GM18868 (cell line): Measurements from ENCODE around the gene CCDC51.

Experiments used
- ATAC-seq: cut with Tn5 transposase; IDR thresholded peaks from one replicate; pipeline ENCODE4 v1.9.1; 2021; ENCODE audit warnings: mild to moderate bottlenecking, moderate library complexity; ENCODE audit not compliant: unreplicated experiment

The CCDC51 gene

GRCh38 chr3:48422272-48422671 lies 17.6 kb downstream of the CCDC51 start:
- no peak for ATAC-seq

DNA sequence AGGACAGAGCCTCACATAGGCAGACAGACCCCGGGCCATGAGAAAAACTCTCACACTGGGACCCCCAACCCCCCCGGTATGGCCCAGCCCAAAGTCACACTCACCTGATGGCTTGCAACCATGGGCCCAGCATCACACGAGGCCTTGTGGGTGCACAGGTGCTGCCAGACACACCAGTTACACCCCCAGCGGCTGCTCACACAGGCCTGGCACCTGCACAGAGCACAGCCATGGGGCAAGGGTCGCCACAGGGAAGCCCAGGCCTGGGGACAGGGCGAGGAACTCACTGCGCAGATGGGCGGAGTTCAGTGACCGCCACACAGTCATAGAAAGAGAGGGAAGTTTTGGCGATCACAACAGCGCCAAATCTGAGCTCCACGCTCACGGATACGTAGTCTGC lies 19.4 kb downstream of the CCDC51 start:
- ATAC-seq = no peak

DNA sequence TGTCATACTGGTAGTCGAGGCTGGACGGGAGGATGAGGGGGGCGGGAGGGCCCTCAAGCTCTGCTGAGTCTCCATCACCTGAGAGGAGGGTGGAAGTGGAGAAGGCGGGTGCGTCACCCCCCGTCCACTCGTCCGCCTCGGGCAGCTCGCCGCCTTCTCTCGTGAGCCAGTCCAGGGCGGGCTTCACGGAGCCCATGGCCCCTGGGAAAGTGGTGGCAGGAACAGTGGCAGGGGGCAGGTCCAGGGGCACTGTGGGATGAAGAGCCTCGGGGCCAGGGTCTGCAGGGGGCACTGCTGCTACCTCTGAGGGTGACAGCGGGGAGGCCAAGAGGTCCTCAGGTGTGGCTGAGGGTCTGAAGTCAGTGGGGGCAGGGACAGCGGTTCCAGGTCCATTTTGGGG lies 20.3 kb downstream of the CCDC51 start:
- ATAC-seq = no peak

- ATAC-seq = no peak
Measured at GRCh38 chr3:48419149-48419548, 20.8 kb downstream of the CCDC51 start.

GRCh38 chr3:48418651-48419050 lies 21.3 kb downstream of the CCDC51 start:
- no peak for ATAC-seq

DNA sequence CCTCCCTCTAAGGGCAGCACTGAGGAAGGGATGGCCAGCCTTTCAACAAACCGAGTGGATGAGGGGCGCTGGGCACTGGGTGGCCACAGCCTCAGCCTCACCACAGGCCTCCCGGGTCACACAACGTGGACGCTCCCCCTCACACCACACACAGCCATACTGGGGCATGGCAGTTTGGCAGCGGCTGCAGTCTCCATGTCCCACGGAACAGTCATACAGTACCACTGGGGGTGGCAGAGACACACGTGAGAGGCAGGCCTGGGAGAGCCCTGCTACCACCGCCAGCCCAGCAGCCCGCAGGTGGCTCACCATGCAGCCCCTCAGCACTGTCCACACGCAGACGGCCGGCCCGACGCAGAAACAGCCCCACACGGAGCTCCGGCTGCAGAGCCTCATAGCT lies 21.8 kb downstream of the CCDC51 start:
- no peak for ATAC-seq

- no peak for ATAC-seq
Measured at GRCh38 chr3:48417529-48418108, 22.3 kb downstream of the CCDC51 start.

DNA sequence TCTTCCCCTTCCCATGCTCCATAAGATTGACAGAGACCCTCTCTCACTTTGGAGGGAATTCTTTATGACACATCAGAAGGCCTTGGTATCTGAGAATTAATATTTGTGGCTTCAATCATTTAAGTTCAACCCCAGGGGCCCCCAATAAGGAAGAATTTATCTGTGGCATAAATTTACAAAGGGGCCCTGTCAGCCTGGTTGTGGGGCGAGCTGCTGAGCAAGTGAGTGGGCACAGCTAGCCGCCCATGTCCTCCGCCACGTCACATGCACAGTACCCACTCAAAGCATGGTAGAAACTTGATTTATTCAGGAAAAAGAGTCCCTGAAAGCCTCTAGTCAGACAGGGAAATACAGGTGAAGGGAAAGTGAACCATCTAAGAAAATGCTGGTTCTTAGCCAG lies 23.4 kb downstream of the CCDC51 start:
- no peak for ATAC-seq

GRCh38 chr3:48416091-48416505 lies 23.8 kb downstream of the CCDC51 start:
- no peak for ATAC-seq

DNA sequence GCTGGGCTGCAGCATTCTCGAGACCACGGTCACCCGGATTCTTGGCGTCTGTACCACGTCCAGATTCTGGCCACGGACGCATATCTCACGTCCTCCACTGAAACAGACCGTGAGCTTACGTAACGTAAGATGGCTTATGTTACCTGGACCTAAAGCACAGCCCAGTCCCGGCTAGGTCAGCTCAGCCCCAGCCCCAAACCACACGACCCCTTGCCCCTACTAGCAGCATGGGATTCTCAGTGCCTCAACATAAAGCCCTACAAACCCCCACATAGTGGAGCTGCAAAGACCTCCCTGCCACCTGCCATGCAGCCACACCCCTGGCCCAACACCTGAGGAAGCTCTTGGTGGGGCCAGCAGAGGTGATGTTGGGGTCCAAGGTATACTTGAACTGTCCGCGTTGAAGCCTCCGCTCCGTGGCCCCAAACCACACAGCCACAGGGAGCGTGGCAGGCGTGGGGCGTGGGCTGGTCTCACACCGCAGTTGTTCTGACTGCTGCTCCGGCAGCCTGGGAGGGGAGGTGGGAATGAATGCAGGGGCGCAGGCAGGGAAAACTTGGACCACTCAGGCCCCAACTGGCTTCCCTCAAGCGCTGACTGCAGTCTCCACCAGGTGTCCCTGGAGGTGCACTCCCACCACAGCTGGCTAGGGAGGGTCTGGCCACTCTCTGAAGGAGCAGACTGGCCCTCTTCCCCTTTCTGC lies 24.5 kb downstream of the CCDC51 start:
- no peak for ATAC-seq

GRCh38 chr3:48414376-48415250 lies 25.3 kb downstream of the CCDC51 start:
- ATAC-seq = no peak

DNA sequence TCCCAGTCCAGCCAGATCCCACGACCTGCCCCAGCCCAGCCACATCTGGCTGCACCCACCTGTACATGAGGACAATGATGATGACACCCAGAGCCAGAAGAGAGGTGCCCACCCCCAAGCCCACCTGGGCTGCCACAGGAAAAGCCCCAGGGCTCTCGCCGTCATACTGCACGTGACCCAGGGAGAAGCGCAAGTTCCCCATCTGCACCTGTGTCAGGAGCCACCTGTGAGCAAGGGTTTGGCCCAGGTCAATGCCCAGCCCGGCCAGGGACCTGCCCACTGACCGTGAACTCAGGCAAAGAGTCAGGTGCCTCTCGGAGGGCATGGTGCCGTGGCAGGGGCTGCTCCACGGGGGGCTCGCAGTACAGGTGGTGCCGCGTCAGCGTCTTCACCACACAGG lies 26.3 kb downstream of the CCDC51 start:
- no peak for ATAC-seq

GRCh38 chr3:48413086-48413485 lies 26.8 kb downstream of the CCDC51 start:
- ATAC-seq = no peak

DNA sequence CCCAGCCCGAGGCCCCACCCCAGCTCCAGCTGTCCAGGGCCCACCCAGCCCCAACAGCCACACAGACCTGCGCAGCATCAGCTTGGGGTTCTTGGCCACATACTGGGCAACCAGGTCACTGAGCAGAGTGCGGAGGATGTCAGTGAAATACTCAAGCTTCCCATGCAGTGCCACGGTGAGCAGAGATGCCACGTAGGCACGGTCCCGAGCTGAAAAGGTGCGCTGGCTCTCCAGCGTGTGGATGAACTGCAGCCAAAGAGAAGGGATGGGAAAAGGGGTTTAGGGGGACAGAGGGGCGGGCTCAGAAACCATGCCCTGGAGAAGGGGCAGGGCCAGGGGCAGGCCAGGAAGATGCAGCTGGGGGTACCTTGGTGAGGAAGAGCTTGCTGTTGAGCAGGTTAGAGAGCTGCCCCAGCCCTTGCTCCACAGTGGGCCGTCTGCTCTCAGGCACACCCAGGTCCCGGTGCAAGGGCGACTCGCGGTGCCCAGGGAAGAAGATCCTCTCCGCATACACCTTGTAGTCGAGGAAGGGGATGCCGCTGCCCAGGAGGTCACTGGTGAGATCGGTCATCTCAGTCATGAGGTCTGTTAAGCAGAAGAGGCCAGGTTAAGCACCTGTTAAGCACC lies 27.4 kb downstream of the CCDC51 start:
- ATAC-seq = no peak

DNA sequence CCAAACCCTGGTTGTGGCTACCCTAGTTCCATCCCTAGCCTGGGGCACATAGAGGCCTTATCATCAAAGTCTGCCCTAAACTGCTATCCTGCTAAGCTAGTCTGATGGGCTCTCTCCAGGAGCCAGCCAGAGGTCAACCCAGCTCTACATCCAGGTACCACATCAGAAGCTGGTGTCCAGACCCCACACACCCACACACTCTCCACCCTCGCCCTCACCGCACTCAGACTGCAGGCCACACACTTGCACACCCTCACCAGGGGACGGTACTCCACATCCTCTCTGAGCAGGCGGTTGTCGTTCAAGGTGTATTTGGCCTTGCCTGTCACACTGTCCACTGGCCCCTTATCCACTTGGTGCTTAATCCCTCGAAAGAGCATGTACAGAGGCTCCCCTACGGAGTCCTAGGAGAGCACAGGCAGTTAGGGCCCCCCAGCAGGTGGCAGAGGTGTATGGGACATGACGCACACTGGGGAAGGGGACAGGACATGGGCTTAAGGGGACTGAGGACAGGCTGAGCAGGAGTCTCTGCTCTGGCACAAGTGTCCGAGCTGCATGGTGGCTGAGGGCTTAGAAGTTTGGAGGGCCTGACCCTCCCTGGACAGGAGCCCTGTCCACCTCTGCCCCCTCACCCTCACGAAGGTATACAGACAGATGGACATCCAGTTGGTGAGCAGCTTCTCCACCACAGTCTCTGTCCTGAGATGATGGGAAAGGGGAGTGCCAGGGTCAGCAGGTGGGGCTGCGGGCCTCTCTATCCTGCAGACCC lies 28.1 kb downstream of the CCDC51 start:
- ATAC-seq = no peak

DNA sequence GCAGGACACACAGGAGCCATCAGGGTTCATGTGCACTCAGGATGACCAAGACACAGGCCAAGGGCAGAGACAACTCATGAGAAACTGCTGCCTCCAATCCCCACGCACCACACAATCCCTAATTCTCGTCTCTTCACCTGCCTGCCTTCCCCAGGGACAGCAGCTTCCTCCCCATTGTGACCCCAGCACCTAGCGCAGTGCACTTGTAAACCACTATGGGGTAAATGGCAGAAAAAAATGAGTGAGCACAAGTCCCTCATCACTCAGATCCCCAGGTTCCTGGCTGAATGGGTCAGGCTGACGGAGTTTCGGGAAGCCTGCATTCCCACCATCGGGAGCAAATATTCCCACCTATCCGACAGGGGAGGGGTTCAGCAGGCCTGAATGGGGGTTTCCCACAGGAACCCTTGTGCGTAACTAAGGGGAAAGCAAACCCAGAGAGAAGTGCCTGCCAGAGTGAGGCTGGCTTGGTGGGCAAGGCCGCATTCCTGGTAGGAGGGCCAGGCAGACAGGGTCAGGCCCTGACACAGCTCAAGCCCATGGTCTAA lies 28.8 kb downstream of the CCDC51 start:
- ATAC-seq = no peak

GRCh38 chr3:48410205-48411040 lies 29.5 kb downstream of the CCDC51 start:
- ATAC-seq = no peak

DNA sequence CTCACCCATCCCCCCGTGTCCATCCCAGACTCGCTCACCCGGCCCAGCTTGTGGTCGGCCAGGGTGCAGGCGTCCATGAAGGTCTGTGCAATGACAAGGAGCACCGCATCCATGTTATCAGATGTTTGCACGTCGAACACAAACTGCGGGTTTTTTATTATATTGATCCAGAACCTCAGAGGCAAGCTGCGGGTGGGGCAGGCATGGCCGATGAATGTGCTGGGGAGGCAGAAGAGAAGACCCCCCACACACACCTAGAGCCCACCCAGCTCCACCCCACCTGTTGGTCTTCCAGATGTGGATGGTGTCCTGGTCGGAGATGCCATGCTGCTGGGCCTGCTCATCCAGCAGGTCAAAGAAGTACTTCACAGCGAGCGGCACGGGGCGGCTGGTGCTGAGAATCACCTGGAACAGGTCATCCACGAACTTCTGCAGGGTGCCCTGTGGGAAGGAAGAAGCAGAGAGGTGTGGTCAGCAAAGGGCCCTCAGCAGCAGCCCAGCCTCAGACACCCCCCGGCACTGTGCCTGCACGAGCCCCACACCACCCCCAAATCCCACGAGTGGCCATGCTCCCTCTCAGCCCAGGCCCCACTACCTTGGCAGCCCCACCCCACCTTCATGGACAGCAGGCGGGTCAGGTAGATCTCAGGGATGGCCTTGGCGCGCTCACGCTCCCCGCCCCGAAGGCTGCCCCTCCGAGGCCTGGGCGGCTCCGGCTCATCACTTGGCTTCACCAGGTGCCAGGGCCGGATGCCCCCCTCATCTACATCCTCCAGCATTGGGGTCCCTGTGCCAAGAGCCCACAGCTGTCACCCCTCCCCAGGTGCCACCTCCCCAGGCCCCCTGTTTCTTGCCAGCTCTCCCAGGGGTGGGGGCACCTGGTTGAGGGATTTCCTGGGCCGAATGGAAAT lies 30.4 kb downstream of the CCDC51 start:
- ATAC-seq = no peak
